Stimulated activated CD8-positive, alpha-beta memory T cell treated with anti-CD3 and anti-CD28 coated beads, Interleukin-15, amount 100 ng/mL, for 4 hours (primary cell): ENCODE data around the gene AMPD1.

Source experiments
- DNase-seq, 2 donors: peaks; one replicate each; pipeline ENCODE4 v3.0.0-alpha.2; 2020; ENCODE audit warnings: low read depth in 2 of 2

Gene AMPD1

GRCh38 chr1:114695430-114696058, at the start of gene AMPD1:
Gene AMPD1, minus strand, starts transcription at chr1:114695546. Its CDS starts 75 bp downstream, at chr1:114695471.
- no peak for DNase-seq

DNA sequence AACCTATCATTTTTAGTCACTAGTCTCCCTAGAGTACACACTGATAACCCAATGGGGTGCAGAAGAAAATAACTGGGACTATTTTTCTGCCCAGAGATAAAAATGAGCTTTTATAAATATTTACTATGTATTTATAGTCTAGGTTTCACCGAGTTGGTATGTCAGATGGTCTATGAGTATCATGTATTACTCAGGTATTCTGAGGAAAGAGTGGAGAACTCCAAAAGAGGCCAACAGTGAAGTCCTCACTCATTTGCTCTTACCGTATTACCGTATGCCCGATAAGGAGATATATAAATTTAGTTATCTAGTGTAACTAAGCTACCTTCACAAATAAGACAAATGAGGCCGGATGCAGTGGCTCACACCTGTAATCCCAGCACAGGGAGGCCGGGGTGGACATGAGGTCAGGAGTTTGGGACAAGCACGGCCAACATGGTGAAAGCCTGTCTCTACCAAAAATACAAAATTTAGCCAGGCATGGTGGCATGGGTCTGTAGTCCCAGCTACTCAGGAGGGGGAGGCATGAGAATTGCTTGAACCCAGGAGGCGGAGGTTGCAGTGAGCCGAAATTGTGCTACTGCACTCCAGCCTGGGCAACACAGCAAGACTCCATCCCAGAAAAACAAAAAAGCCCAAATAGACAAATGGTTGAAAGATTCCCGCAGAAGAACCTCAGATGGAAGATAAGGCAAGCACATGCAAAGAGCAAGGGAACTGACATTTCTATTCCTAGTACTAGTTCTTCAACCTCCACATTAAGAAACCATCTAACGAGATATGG, 46.8 kb upstream of the AMPD1 start:
- DNase-seq = no peak

- no peak for DNase-seq
These were observed 45.0 kb upstream of the AMPD1 start for GRCh38 chr1:114740331-114740730.

DNA sequence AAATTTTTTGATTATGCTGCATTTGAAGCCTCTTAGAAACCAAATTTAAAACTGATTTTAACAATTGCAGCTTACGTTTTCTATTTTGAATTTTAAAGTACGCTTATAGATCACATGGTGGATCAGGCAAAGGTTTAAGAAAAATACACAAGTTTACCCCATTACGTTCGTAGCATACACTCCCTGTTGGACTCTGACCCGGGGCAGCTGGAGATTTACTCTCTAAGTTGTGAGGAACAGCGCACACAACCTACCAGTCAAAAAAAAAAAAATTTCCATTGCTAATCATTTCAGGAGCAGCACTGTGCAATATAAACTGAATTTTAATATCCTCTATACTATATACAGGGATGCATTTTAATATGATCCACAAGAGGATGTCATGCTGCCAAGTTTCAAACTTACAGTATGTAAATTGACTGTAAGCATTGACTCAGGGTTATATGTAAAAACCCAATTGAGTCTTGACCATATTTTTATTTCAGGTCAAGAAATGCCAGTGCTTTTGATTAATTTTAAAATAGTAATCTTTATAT, 42.0 kb upstream of the AMPD1 start:
- DNase-seq = no peak

DNA sequence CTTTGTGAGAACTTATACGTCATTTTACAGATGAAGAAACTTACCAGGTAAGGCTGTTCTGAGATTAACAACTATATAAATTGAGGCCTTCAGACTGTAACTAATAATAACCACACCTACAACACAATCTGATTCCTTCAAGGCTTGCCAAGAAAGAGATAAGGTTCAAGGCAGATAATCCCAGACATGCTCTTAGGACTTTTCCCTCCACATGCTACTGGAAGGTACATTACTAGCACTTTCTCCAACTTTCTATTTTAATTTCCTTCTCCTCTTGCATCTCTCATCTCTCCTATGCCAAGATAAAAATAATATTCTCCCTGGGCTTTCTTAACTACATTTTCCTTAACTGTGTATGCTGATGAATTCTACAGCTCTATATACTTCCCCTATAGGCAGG, 40.1 kb upstream of the AMPD1 start:
- DNase-seq = no peak

GRCh38 chr1:114729782-114730181, 34.4 kb upstream of the AMPD1 start:
- DNase-seq = no peak

DNA sequence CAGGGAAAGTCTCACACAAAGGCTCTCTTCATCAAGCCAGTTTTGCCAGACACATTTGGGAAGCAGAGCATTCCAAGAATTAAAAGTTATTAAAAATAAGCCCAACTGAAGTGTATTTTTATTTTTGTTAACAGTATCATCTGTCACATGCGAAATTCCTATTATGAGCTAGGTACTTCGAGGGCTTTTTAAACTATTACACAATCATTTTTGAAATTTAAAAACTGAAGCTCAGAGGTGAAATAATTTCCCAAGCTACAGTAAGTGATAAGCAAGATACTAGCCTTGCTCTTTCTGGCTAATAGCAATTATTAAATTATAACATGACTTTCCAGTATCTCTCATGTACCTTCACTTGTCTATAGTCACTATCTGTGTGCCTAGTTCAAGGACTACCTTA, 33.2 kb upstream of the AMPD1 start:
- DNase-seq = no peak

DNA sequence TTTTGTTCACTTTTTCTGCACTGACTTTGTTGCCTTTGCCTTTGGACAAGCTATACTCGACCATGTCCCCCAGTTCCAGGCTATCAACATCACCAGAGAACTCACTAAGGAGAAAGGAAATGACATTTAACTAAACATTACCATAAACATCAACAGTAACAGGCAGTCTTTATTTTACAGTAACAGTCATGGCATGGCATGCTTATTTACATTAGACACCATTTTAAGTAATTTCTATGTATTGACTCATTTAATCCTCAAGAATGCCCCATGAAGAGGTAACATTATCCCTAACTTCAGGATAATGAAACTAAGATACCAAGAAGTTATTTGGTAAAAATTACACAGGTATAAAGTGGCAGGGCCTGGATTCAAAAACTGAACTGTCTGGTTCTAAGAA, 29.9 kb upstream of the AMPD1 start:
- no peak for DNase-seq

DNA sequence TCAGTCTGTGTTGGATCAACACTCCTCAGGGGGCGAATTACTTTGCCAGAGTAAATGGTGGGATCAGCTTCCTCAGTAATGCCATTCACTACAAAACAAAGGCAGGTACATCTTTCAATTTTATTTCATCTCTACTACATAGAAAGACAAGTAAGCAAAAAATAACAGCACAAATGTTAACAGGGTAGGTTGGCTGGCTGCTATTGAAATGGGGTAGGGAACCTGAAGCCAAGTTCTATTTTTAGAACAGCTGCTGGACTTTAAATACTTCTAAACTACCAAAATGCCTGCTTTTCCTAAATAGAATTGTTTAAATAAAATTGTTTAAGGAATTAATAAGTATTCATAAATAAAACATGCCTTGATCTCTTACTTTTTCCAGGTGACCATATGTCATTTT, 28.6 kb upstream of the AMPD1 start:
- DNase-seq = no peak

DNA sequence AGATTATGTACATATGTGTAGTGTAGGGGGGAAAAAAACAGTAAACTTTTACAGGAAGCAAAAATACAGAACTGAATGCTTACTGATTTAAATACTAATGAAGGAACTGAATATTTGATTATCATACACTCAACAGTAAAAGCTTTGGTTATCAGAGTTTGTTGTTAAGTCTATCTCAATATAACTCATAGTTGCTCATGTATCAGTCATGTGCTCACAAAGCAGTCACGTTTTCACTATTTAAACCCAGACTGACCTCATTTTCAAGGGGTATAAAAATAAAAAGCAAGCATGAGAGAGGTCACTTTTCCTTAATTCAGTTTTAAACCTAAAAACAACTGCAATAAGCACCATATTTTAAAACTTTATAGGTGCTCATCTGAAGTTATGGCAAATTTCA, 28.1 kb upstream of the AMPD1 start:
- DNase-seq = no peak

GRCh38 chr1:114720492-114720891, 25.1 kb upstream of the AMPD1 start:
- no peak for DNase-seq

GRCh38 chr1:114719424-114719787, 24.1 kb upstream of the AMPD1 start:
- no peak for DNase-seq

DNA sequence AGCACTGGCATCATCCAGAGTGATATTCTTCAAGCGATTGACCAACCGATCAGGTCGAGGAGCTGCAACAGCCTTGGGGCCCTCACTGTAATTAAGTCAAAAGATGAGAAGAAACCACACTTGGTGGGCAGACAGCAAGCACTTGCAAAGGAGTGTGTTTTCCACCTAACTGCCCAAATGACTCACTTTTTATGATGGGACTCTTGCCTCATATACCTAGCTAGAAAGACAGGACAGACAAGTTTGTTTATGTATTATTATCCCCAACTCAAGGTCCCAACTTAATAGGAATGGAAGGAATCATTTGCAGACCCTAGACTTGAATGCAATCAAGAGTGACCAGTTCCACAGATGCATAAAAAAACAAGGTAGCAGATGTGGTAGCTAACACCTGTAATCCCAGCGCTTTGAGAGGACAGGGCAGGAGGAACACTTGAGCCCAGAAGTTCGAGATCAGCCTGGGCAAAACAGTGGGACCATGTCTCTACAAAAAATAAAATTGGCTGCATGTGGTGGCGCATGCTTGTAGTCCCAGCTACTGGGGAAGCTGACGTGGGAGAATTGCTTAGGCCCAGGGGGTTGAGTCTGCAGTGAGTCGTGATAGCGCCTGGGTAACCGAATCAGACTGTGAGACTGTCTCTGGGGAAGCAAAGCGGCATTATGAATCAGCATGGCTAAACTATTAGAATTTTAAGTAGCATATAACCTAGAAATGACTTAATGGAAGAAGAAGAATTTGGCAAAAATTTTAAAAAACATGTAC, 23.5 kb upstream of the AMPD1 start:
- DNase-seq = no peak

DNA sequence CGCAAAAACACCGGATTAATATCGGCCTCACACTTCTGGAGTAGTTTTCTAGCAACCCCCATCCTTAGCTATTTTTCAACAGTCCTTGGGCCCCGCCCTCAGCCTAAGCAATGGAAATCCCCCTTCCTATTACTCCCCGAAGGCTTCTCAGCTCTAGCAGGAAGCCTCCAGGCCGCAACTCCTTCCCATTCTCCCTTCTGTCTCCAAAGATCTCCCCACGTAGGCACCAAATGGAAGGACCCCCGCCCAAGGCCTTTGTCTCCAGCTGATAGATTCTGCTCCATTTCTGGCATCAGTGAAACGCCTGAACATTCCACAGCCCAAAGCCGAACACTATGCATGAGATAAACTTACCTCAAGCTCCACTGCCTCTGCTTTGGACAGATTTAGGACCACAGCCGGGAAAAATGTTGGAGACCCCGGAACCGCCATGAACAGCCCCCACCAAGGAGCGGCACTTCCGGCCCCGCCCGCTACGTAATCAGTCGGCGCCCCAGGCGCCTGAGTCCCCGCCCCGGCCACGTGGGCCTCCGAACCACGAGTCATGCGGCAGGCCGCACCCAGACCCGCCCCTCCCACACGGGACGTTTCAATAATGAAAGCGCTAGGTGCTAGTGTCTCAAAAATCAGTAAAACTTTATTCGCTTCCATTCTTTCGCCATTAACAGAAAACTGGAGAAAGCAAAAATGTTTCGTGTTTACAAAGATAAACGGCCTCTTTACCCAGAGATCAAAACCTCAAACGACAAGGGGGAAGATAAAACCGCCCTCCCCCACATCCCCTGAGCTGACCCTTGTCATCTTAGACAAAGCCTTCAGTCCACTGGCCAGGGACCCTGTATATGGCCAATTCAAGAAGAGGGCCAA, 21.2 kb upstream of the AMPD1 start, which contains the start of gene NRAS:
TSS of gene NRAS (minus strand) at position 468 of the 867 bp plus-strand sequence. CDS start 611 bp downstream, outside the sequence.
- DNase-seq = peak; percentile 91 to 93

DNA sequence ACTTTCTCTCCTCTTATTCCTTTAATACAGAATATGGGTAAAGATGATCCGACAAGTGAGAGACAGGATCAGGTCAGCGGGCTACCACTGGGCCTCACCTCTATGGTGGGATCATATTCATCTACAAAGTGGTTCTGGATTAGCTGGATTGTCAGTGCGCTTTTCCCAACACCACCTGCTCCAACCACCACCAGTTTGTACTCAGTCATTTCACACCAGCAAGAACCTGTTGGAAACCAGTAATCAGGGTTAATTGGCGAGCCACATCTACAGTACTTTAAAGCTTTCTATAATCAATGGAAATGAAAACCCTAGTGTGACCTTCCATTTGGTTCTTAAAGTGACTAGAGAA, 20.6 kb upstream of the AMPD1 start:
- no peak for DNase-seq

GRCh38 chr1:114712977-114713376, 17.6 kb upstream of the AMPD1 start:
- no peak for DNase-seq

GRCh38 chr1:114710360-114710759, 15.0 kb upstream of the AMPD1 start:
- no peak for DNase-seq

DNA sequence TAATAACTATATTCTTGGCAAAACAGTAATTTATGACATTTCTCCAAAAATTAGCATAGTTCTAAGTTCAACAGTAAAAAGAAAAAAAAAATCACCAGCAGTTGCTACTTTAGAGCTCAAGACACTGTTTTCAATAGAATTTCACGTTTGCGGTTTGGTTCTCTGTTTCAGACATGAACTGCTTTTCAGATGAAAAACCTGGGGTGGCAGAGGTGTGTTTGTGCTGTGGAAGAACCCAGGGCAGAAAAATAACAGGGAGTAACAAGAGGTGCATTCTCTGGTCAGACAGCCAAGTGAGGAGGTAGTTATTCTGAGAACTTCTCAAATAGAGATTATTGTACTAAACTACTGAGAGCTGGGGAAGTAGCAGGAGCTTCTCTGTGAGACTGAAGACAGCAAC, 12.3 kb upstream of the AMPD1 start:
- DNase-seq = no peak

DNA sequence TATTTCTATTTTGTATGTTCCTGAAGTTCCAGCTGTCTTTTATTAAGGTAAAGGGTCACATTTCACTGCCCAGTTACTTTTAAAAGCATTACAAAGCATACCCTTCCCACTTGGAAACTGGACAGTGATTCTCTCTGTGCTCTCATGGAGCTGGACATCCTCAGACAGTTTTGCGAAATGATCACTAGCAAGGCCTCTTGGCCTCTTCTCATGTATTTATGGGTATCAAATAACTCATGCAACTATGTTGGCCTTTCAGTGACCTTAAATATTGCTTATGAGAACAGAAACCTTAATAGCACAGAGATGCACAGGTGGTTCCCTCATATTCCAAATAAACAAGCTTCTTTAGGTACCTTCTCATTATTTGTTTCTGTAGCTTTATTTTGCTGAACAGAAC, 7.9 kb upstream of the AMPD1 start:
- no peak for DNase-seq

DNA sequence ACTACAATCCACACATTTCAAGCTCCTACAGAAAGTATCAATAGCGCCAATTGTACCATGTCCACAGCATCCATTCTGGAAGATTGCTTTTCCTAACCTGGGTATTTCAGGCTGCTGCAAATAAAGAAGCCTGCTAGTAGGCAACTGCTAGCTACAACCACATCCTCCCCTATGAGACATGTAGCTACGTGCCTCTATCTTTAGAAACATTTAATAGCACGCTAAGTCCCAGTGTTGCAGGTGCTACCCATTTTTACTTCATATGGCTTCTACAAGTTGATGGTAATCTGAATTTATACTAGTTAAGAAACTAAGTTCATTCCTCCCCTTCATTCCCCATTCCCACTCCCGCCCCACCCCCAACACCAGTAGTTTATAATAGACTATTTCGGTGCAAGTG, 7.4 kb upstream of the AMPD1 start:
- DNase-seq = no peak

GRCh38 chr1:114701931-114702330, 6.6 kb upstream of the AMPD1 start:
- DNase-seq = no peak
